ENCODE measurements around the gene UBASH3A.

DNA sequence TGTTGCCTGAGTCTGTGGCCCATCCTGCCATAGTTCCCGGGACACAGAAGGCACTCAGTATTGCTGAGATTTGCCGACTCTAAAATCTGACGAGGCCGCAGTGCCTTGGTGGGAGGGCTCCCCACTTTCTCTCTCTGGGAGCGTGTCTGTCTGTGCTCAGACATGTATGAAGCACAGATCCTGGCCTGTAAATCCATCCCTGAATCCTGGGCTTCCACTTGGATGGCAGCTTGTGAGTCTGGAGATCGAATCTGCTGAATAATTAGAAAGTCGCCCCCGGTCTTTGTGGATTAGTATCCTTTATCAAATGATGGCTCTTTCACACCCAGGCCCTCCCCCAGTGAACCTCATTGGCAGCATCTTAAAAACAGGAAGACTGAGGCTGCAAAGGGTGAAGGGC lies 10.4 kb downstream of the UBASH3A start:
- TF ChIP-seq, protein P1, sequence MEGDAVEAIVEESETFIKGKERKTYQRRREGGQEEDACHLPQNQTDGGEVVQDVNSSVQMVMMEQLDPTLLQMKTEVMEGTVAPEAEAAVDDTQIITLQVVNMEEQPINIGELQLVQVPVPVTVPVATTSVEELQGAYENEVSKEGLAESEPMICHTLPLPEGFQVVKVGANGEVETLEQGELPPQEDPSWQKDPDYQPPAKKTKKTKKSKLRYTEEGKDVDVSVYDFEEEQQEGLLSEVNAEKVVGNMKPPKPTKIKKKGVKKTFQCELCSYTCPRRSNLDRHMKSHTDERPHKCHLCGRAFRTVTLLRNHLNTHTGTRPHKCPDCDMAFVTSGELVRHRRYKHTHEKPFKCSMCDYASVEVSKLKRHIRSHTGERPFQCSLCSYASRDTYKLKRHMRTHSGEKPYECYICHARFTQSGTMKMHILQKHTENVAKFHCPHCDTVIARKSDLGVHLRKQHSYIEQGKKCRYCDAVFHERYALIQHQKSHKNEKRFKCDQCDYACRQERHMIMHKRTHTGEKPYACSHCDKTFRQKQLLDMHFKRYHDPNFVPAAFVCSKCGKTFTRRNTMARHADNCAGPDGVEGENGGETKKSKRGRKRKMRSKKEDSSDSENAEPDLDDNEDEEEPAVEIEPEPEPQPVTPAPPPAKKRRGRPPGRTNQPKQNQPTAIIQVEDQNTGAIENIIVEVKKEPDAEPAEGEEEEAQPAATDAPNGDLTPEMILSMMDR (IDR thresholded peaks at IDR 0.05), result no peak
- TF ChIP-seq POLR2A (IDR thresholded peaks at IDR 0.05), result no peak
